Measurements from ENCODE around the gene COL8A1. TPM values are rescaled to one million over a fixed set of nuclear protein-coding genes. Genes with fewer than 3 reads are reported as not detected.

The COL8A1 gene
- total RNA-seq, 1 donor from 2014 or later: not detected

GRCh38 chr3:99669879-99670555, 31.6 kb downstream of the COL8A1 start:
- Mint-ChIP-seq H3K9me3 (ENCODE audit: low read depth) (no peaks in the 10 kb centered on the region), H3K4me1 (ENCODE audit: low read depth) (no peaks in the 10 kb centered on the region), H3K27ac (no peak overlapping the region), H3K36me3 (ENCODE audit: insufficient read depth) (no peaks in the 10 kb centered on the region), H3K4me3 (ENCODE audit: low read depth) (no peak overlapping the region), H3K27me3 (no peaks in the 10 kb centered on the region)
- DNase-seq (ENCODE audit: low spot score, unreplicated experiment): no peak
- no peak for TF ChIP-seq CTCF (IDR thresholded peaks at IDR 0.05; ENCODE audit: unreplicated experiment)

GRCh38 chr3:99670556-99670950, 32.2 kb downstream of the COL8A1 start:
- no peaks in the 10 kb centered on the region for H3K27me3 Mint-ChIP-seq
- DNase-seq (ENCODE audit: low spot score, unreplicated experiment): no peak
- no peak for TF ChIP-seq CTCF (IDR thresholded peaks at IDR 0.05; ENCODE audit: unreplicated experiment)
- no peak overlapping the region for H3K27ac Mint-ChIP-seq
- H3K4me1 Mint-ChIP-seq (ENCODE audit: low read depth): no peaks in the 10 kb centered on the region
- H3K4me3 Mint-ChIP-seq (ENCODE audit: low read depth): no peak overlapping the region
- no peaks in the 10 kb centered on the region for H3K9me3 Mint-ChIP-seq (ENCODE audit: low read depth)
- H3K36me3 Mint-ChIP-seq (ENCODE audit: insufficient read depth): no peaks in the 10 kb centered on the region

- Mint-ChIP-seq H3K4me1 (ENCODE audit: low read depth) (no peaks in the 10 kb centered on the region), H3K27ac (no peak overlapping the region), H3K9me3 (ENCODE audit: low read depth) (no peaks in the 10 kb centered on the region), H3K4me3 (ENCODE audit: low read depth) (no peak overlapping the region), H3K36me3 (ENCODE audit: insufficient read depth) (no peaks in the 10 kb centered on the region), H3K27me3 (no peaks in the 10 kb centered on the region)
- DNase-seq (ENCODE audit: low spot score, unreplicated experiment): no peak
- TF ChIP-seq CTCF (IDR thresholded peaks at IDR 0.05; ENCODE audit: unreplicated experiment): no peak
These were observed 35.8 kb downstream of the COL8A1 start for GRCh38 chr3:99674086-99674789.

GRCh38 chr3:99678023-99678422, 39.6 kb downstream of the COL8A1 start:
- no peaks in the 10 kb centered on the region for H3K9me3 Mint-ChIP-seq (ENCODE audit: low read depth)
- no peaks in the 10 kb centered on the region for H3K4me1 Mint-ChIP-seq (ENCODE audit: low read depth)
- H3K36me3 Mint-ChIP-seq (ENCODE audit: insufficient read depth): no peaks in the 10 kb centered on the region
- no peak for DNase-seq (ENCODE audit: low spot score, unreplicated experiment)
- TF ChIP-seq CTCF (IDR thresholded peaks at IDR 0.05; ENCODE audit: unreplicated experiment): no peak
- H3K27ac Mint-ChIP-seq: no peak overlapping the region
- no peaks in the 10 kb centered on the region for H3K27me3 Mint-ChIP-seq
- no peak overlapping the region for H3K4me3 Mint-ChIP-seq (ENCODE audit: low read depth)

GRCh38 chr3:99678896-99679295, 40.5 kb downstream of the COL8A1 start:
- Mint-ChIP-seq H3K36me3 (ENCODE audit: insufficient read depth) (no peaks in the 10 kb centered on the region), H3K27me3 (no peaks in the 10 kb centered on the region), H3K4me3 (ENCODE audit: low read depth) (no peak overlapping the region), H3K27ac (no peak overlapping the region), H3K9me3 (ENCODE audit: low read depth) (no peaks in the 10 kb centered on the region), H3K4me1 (ENCODE audit: low read depth) (no peaks in the 10 kb centered on the region)
- no peak for TF ChIP-seq CTCF (IDR thresholded peaks at IDR 0.05; ENCODE audit: unreplicated experiment)
- DNase-seq (ENCODE audit: low spot score, unreplicated experiment): no peak
